PC-3 (cell line): ENCODE results near the gene STIMATE. TPM values are rescaled to one million over a fixed set of nuclear protein-coding genes. Genes with fewer than 3 reads are reported as not detected.

Source experiments
- ATAC-seq: fragments of 200-7000 bp; cut with Tn5 transposase; 2 replicates; pipeline ENCODE4 v1.9.1; 2020; ENCODE audit warnings: mild to moderate bottlenecking, moderate library complexity
- Bru-seq: library from RNA; stranded (reverse); fragments of 400-500 nt; gene quantifications from one replicate; lab custom pipeline; 2021; lab: Mats Ljungman, UMichigan
- BruChase-seq, 2 experiments: library from RNA; stranded (reverse); fragments of 400-500 nt; gene quantifications; one replicate each; lab custom pipeline; 2021; lab: Mats Ljungman, UMichigan
- BruUV-seq: library from RNA; stranded (reverse); fragments of 400-500 nt; replicated peaks from 2 replicates; lab custom pipeline; 2021; lab: Mats Ljungman, UMichigan
- CTCF ChIA-PET: fragments of 300-600 bp; sonication (Branson Sonifier 250); formaldehyde crosslinking; loops from one replicate; lab custom pipeline; 2022; ENCODE audit warnings: antibody characterized with exemption; lab: Charles Lee
- POLR2A ChIA-PET: fragments of 300-600 bp; sonication (Branson Sonifier 250); formaldehyde crosslinking; loops from one replicate; lab custom pipeline; 2022; ENCODE audit warnings: antibody characterized with exemption; ENCODE audit not compliant: unreplicated experiment; lab: Charles Lee
- DNase-seq: peaks from one replicate; pipeline ENCODE4 v3.0.0-alpha.2; 2015
- H2AFZ ChIP-seq: fragments of 300-600 bp; sonication (generic); 2 replicates; pipeline ENCODE4 v1.6.0; 2016; ENCODE audit warnings: antibody characterized with exemption, low read length
- H3F3A ChIP-seq: fragments of 300-600 bp; sonication (generic); one replicate; pipeline ENCODE4 v1.6.0; 2017; ENCODE audit warnings: antibody characterized with exemption, low read length, control low read depth, mild to moderate bottlenecking; ENCODE audit not compliant: unreplicated experiment
- H3K27ac ChIP-seq: fragments of 300-600 bp; sonication (generic); 2 replicates; pipeline ENCODE4 v1.5.1; 2016; ENCODE audit warnings: mild to moderate bottlenecking, low read length
- H3K27me3 ChIP-seq: fragments of 300-600 bp; sonication (generic); 2 replicates; pipeline ENCODE4 v1.6.1; 2016; ENCODE audit warnings: low read length, mixed read lengths
- H3K36me3 ChIP-seq: fragments of 300-600 bp; sonication (generic); 2 replicates; pipeline ENCODE4 v1.6.1; 2016; ENCODE audit warnings: low read depth, mixed run types, low read length, mixed read lengths
- H3K4me1 ChIP-seq: fragments of 300-600 bp; sonication (generic); 2 replicates; pipeline ENCODE4 v1.5.1; 2016; ENCODE audit warnings: low read length; ENCODE audit not compliant: insufficient read depth
- H3K4me2 ChIP-seq: fragments of 300-600 bp; sonication (generic); 2 replicates; pipeline ENCODE4 v1.6.0; 2016; ENCODE audit warnings: low read length
- H3K4me3 ChIP-seq: fragments of 300-600 bp; sonication (generic); 2 replicates; pipeline ENCODE4 v1.5.1; 2016; ENCODE audit warnings: mild to moderate bottlenecking, low read length, mixed read lengths
- H3K79me2 ChIP-seq: fragments of 300-600 bp; sonication (generic); 2 replicates; pipeline ENCODE4 v1.6.1; 2017; ENCODE audit warnings: low read length, mixed read lengths
- H3K9ac ChIP-seq: fragments of 300-600 bp; sonication (generic); 2 replicates; pipeline ENCODE4 v1.6.0; 2016; ENCODE audit warnings: mild to moderate bottlenecking, low read length
- H3K9me2 ChIP-seq: fragments of 300-600 bp; sonication (generic); replicated peaks from 2 replicates; pipeline ENCODE4 v1.6.1; 2016; ENCODE audit warnings: mixed run types, low read length, mixed read lengths
- H3K9me3 ChIP-seq: fragments of 300-600 bp; sonication (generic); 2 replicates; pipeline ENCODE4 v1.6.1; 2016; ENCODE audit warnings: low read length, mixed read lengths
- H4K20me1 ChIP-seq: fragments of 300-600 bp; sonication (generic); 2 replicates; pipeline ENCODE4 v1.6.1; 2016; ENCODE audit warnings: low read length, mixed read lengths
- CTCF ChIP-seq: fragments of 300-600 bp; sonication (generic); conservative IDR thresholded peaks from 2 replicates; pipeline ENCODE4 v1.5.1; 2017; ENCODE audit warnings: antibody characterized with exemption, low read depth, mild to moderate bottlenecking, low read length
- EZH2 ChIP-seq: fragments of 300-600 bp; sonication (generic); IDR thresholded peaks from one replicate; pipeline ENCODE4 v1.6.1; 2017; ENCODE audit warnings: antibody characterized with exemption, mild to moderate bottlenecking, low read length; ENCODE audit not compliant: unreplicated experiment
- EZH2phosphoT487 ChIP-seq: fragments of 300-600 bp; sonication (generic); IDR thresholded peaks from 2 replicates; pipeline ENCODE4 v1.6.1; 2018; ENCODE audit warnings: mild to moderate bottlenecking, antibody characterized with exemption, low read length, borderline replicate concordance
- intact Hi-C: fragments of 100-400 bp; cut with micrococcal nuclease; formaldehyde crosslinking; loops from 2 replicates; pipeline ENCODE4 v1.9.0; 2023
- long read RNA-seq: library from polyadenylated mRNA; unstranded; transcript quantifications from one replicate; pipeline ENCODE4 v2.0.0, GENCODE V29; 2021; ENCODE audit not compliant: unreplicated experiment
- total RNA-seq: library from RNA; depleted of rRNA; stranded (reverse); fragments of >200 nt; gene quantifications from 2 replicates; pipeline ENCODE4 v1.2.3, GENCODE V29; 2014; rRNA removed

The STIMATE gene
- total RNA-seq: 18.5 and 29.7 TPM in 2 replicates
- percentile 69 among the genes with signal in this experiment for Bru-seq, nascent RNA
- BruChase-seq, experiment 1, labeled RNA remaining after a 6-hour chase: percentile 94 among the genes with signal in this experiment
- BruChase-seq, experiment 2, labeled RNA remaining after a 2-hour chase: percentile 90 among the genes with signal in this experiment
- long read RNA-seq, full-length matches to known transcripts: 39 of 72 reads
- long read RNA-seq, partial matches to known transcripts: 9 of 72 reads
- long read RNA-seq, other reads (novel, unspliced or antisense): 24 of 72 reads

GRCh38 chr3:52897130-52898122, at the start of gene STIMATE:
STIMATE (minus strand) TSS chr3:52897548; CDS start chr3:52897450, 98 bp downstream.
- Histone ChIP-seq H3K36me3 (no peaks in the 10 kb centered on the region; the same call in 1 of the 2 replicates), H3K4me2 (peak within 1 kb of the TSS; percentile 100), H3K4me3 (peak within 1 kb of the TSS; percentile 95), H3K4me1 (peaks cover 17% of the 10 kb centered on the region), H2AFZ (peak within 1 kb of the TSS; percentile 93), H3K9ac (peak within 1 kb of the TSS; percentile 76), H4K20me1 (no peaks in the 10 kb centered on the region), H3F3A (no peaks in the 10 kb centered on the region), H3K27me3 (no peaks in the 10 kb centered on the region), H3K27ac (no peak within 1 kb of the TSS), H3K9me2 (no peaks in the 10 kb centered on the region), H3K79me2 (peaks cover 28% of the 10 kb centered on the region), H3K9me3 (no peaks in the 10 kb centered on the region)
- DNase-seq: peak; percentile 93
- ChIA-PET CTCF (interaction anchor here (0.5 kb wide), 1 partner anchor 46 kb away, joined by 3 read pairs; no protein-coding TSS in a partner anchor), POLR2A (interaction anchor here (0.8 kb wide), 1 partner anchor 361 kb away, joined by 5 read pairs; the partner anchor contains the start of gene UQCC5)
- TF ChIP-seq EZH2: no peak
- no TSS peak for BruUV-seq
- intact Hi-C loops: no loop called here
- peak; percentile 98 for ATAC-seq

- no peak overlapping the region for H2AFZ ChIP-seq
- TF ChIP-seq EZH2phosphoT487 (no peak), CTCF (no peak), EZH2 (no peak)
- no peaks in the 10 kb centered on the region for H3K9me3 ChIP-seq
- no peaks in the 10 kb centered on the region for H3K27me3 ChIP-seq
- H4K20me1 ChIP-seq: no peaks in the 10 kb centered on the region
- ChIA-PET CTCF (no interaction called here), POLR2A (no interaction called here)
- no peak for DNase-seq
- H3K79me2 ChIP-seq: no peaks in the 10 kb centered on the region
- no peak overlapping the region for H3K4me2 ChIP-seq
- intact Hi-C loops: no loop called here
- H3F3A ChIP-seq: no peaks in the 10 kb centered on the region
- no TSS peak for BruUV-seq
- H3K4me3 ChIP-seq: no peak overlapping the region
- no peak for ATAC-seq
- H3K27ac ChIP-seq: no peak overlapping the region
- no peaks in the 10 kb centered on the region for H3K4me1 ChIP-seq
- no peaks in the 10 kb centered on the region for H3K36me3 ChIP-seq
- no peaks in the 10 kb centered on the region for H3K9me2 ChIP-seq
- no peak overlapping the region for H3K9ac ChIP-seq
Observed at GRCh38 chr3:52939600-52939999, 42.3 kb upstream of the STIMATE start.
